Cardiac fibroblast (primary cell): ENCODE measurements around the gene CSDE1.

Source experiments
- DNase-seq, 2 donors: peaks; one replicate each; pipeline versions ENCODE4 v3.0.0 to v3.0.0-alpha.2; 2010; ENCODE audit warnings: low read depth in 2 of 2
- H3K4me3 ChIP-seq, 2 donors: replicated peaks in 1 of 2; 1 replicate in 1 of 2; 2 replicates in 1 of 2; pipeline ENCODE4 v1.5.1; 2011; ENCODE audit warnings: low read depth in 2 of 2, low read length in 2 of 2, mild to moderate bottlenecking in 2 of 2, moderate library complexity in 1 of 2
- TF ChIP-seq, protein P1 (sequence below): IDR thresholded peaks from one replicate; pipeline ENCODE4 v1.5.1; 2011; ENCODE audit warnings: low read depth, mild to moderate bottlenecking, low read length, inconsistent platforms

Gene CSDE1

GRCh38 chr1:114694540-114695310 is 63.1 kb downstream of the CSDE1 start:
- H3K4me3 ChIP-seq, result no peak overlapping the region
- TF ChIP-seq, protein P1, sequence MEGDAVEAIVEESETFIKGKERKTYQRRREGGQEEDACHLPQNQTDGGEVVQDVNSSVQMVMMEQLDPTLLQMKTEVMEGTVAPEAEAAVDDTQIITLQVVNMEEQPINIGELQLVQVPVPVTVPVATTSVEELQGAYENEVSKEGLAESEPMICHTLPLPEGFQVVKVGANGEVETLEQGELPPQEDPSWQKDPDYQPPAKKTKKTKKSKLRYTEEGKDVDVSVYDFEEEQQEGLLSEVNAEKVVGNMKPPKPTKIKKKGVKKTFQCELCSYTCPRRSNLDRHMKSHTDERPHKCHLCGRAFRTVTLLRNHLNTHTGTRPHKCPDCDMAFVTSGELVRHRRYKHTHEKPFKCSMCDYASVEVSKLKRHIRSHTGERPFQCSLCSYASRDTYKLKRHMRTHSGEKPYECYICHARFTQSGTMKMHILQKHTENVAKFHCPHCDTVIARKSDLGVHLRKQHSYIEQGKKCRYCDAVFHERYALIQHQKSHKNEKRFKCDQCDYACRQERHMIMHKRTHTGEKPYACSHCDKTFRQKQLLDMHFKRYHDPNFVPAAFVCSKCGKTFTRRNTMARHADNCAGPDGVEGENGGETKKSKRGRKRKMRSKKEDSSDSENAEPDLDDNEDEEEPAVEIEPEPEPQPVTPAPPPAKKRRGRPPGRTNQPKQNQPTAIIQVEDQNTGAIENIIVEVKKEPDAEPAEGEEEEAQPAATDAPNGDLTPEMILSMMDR, result no peak
- DNase-seq, result no peak

DNA sequence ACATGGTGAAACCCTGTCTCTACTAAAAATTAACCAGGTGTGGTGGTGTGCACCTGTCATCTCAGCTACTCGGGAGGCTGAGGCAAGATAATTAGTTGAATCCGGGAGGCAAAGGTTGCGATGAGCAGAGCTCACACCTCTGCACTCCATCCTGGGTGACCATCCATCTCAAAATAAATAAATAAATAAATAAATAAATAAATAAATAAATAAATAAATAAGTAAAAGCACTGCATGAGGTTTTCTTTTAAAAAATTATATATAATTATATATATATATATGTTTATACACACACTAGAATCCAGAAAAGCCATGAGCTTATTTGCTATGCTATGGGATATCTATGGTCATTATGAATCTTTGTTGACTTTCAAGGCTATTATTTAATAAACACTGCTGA is 64.8 kb downstream of the CSDE1 start:
- TF ChIP-seq, protein P1, result no peak
- no peak for DNase-seq
- no peak overlapping the region for H3K4me3 ChIP-seq

GRCh38 chr1:114691061-114691460 is 66.7 kb downstream of the CSDE1 start:
- H3K4me3 ChIP-seq, result no peak overlapping the region
- DNase-seq, result no peak
- TF ChIP-seq, protein P1, result no peak

DNA sequence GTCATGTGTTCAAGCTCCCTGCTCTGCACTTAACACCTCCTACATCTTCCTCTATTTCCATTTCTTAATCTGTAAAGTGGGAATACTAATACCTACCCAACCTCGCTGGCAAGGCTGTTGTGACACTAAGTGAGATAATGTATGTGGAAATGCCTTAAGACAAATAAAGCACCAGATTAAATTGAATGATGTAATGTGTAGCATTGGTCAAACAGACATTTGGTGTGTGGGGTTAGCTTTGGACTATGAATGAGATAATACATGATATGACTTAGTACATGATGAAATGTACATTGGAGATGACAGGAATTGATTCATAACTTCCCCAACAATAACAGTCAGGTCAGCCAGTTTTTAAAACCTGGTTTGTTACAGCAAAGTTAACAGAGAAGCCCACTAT is 67.6 kb downstream of the CSDE1 start:
- TF ChIP-seq, protein P1, result no peak
- no peak for DNase-seq
- H3K4me3 ChIP-seq, result no peak overlapping the region

- TF ChIP-seq, protein P1, result no peak
- DNase-seq, result no peak
- H3K4me3 ChIP-seq, result no peak overlapping the region
Observed at GRCh38 chr1:114688526-114688925, 69.3 kb downstream of the CSDE1 start.

- TF ChIP-seq, protein P1, result no peak
- H3K4me3 ChIP-seq, result no peak overlapping the region
- no peak for DNase-seq
Observed at GRCh38 chr1:114685851-114686250, 71.9 kb downstream of the CSDE1 start.

DNA sequence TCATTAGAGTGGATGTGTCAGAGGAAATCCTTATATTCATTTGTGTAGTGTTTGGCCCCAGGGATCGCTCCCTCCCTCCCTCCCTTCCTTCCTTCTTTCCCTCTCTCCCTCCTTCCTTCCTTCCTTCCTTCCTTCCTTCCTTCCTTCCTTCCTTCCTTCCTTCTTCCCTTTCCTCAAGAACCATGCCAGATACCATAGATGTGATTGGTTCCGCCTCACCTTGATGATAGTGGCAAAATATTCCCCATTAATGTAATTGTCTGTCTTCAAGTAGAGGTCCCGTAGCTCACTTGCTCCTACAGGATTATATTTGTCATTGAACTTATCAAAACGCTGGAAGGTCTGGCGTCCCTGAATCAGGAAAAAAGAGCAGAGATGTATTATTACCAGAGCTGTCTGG is 80.1 kb downstream of the CSDE1 start:
- DNase-seq, result no peak
- H3K4me3 ChIP-seq, result no peak overlapping the region
- TF ChIP-seq, protein P1, result no peak
